ENCODE measurements around the gene VPS26C.

VPS26C gene

GRCh38 chr21:37263827-37264600, 3.1 kb downstream of the VPS26C start:
- H3K4me3 ChIP-seq (ENCODE audit: low read length): no peak overlapping the region
- no peak for TF ChIP-seq CTCF (IDR thresholded peaks at IDR 0.05; ENCODE audit: insufficient read depth, low read depth, low read length, missing control alignments)
- DNase-seq (ENCODE audit: low read depth): peak; percentile 47

GRCh38 chr21:37259426-37259825, 7.7 kb downstream of the VPS26C start:
- DNase-seq (ENCODE audit: low read depth): no peak
- TF ChIP-seq CTCF (IDR thresholded peaks at IDR 0.05; ENCODE audit: insufficient read depth, low read depth, low read length, missing control alignments): no peak
- H3K4me3 ChIP-seq (ENCODE audit: low read length): no peak overlapping the region

GRCh38 chr21:37257967-37258877, 8.9 kb downstream of the VPS26C start:
- no peak for TF ChIP-seq CTCF (IDR thresholded peaks at IDR 0.05; ENCODE audit: insufficient read depth, low read depth, low read length, missing control alignments)
- H3K4me3 ChIP-seq (ENCODE audit: low read length): peak overlapping the region; percentile 59
- peak; percentile 83 for DNase-seq (ENCODE audit: low read depth)

GRCh38 chr21:37257511-37257966, 9.6 kb downstream of the VPS26C start:
- peak; percentile 30 for DNase-seq (ENCODE audit: low read depth)
- no peak for TF ChIP-seq CTCF (IDR thresholded peaks at IDR 0.05; ENCODE audit: insufficient read depth, low read depth, low read length, missing control alignments)
- peak overlapping the region; percentile 59 for H3K4me3 ChIP-seq (ENCODE audit: low read length)

- TF ChIP-seq CTCF (IDR thresholded peaks at IDR 0.05; ENCODE audit: insufficient read depth, low read depth, low read length, missing control alignments): no peak
- no peak overlapping the region for H3K4me3 ChIP-seq (ENCODE audit: low read length)
- DNase-seq (ENCODE audit: low read depth): no peak
These were observed 13.1 kb downstream of the VPS26C start for GRCh38 chr21:37253991-37254390.

- TF ChIP-seq CTCF (IDR thresholded peaks at IDR 0.05; ENCODE audit: insufficient read depth, low read depth, low read length, missing control alignments): no peak
- no peak overlapping the region for H3K4me3 ChIP-seq (ENCODE audit: low read length)
- no peak for DNase-seq (ENCODE audit: low read depth)
These were observed 15.9 kb downstream of the VPS26C start for GRCh38 chr21:37251294-37251634.

Data from epithelial cell of esophagus (primary cell).